ENCODE data around the gene TEKTIP1. TPM values are rescaled to one million over a fixed set of nuclear protein-coding genes. Genes with fewer than 3 reads are reported as not detected.

The TEKTIP1 gene
- polyA plus RNA-seq, 1 experiment: not detected

DNA sequence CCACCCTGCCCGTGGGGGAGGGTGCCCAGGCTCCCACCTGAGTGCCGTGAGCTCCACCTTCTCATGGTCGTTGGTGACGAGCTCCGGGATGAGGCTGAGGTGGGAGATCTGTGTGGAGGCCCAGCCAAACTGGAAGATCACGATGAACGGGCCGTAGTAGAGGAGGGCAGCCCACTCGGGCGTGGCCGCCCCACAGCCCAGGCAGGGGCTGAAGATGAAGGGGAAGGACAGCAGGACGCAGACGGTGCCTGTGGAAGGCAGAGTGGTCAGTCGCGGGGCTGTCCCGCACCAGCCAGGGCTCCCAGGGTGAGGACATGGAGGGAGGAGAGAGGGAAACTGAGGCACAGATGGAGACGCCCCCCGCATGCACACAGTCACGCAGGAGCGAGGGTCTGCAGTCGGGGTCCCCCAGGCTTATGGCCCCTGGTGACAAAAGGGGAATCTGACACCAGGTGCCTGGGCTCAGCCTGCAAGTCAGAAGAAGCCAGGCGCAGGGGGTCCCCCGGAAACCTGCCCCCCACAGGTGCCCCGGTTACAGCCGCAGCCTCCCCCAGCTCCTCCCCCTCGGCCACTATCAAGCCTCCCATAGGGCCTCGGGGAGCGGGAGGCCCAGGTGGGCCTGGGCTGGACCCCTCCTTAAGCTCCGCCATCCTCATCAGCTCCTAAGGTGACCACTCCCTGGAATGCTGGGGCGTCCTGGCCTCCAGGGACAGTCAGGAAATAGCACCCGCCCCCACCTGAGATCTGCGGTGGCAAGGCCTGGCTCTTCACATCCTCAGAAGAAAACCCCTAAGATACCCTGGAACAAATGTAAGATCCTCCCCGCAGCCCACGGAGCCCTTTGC, 12.2 kb downstream of the TEKTIP1 start:
- no peaks in the 10 kb centered on the region for H3K27me3 ChIP-seq (ENCODE audit: control insufficient read depth, insufficient read depth, low read length)
- no peak overlapping the region for H3K4me3 ChIP-seq (ENCODE audit: low read depth, low read length)
- H3K36me3 ChIP-seq (ENCODE audit: control insufficient read depth, insufficient read depth, low read length): peaks cover 12% of the 10 kb centered on the region; the same call in 1 of the 2 replicates
- no peak for DNase-seq (ENCODE audit: low read depth)
- TF ChIP-seq CTCF (IDR thresholded peaks at IDR 0.05; ENCODE audit: insufficient read depth, low read depth, low read length): no peak
- POLR2A ChIA-PET: no interaction called here
- CTCF ChIA-PET: no interaction called here

GRCh38 chr19:3551792-3552095, 12.8 kb downstream of the TEKTIP1 start:
- DNase-seq (ENCODE audit: low read depth): no peak
- no peak for TF ChIP-seq CTCF (IDR thresholded peaks at IDR 0.05; ENCODE audit: insufficient read depth, low read depth, low read length)
- POLR2A ChIA-PET: no interaction called here
- H3K27me3 ChIP-seq (ENCODE audit: control insufficient read depth, insufficient read depth, low read length): no peaks in the 10 kb centered on the region
- H3K4me3 ChIP-seq (ENCODE audit: low read depth, low read length): no peak overlapping the region
- CTCF ChIA-PET: no interaction called here
- peaks cover 11% of the 10 kb centered on the region; the same call in 1 of the 2 replicates for H3K36me3 ChIP-seq (ENCODE audit: control insufficient read depth, insufficient read depth, low read length)

DNA sequence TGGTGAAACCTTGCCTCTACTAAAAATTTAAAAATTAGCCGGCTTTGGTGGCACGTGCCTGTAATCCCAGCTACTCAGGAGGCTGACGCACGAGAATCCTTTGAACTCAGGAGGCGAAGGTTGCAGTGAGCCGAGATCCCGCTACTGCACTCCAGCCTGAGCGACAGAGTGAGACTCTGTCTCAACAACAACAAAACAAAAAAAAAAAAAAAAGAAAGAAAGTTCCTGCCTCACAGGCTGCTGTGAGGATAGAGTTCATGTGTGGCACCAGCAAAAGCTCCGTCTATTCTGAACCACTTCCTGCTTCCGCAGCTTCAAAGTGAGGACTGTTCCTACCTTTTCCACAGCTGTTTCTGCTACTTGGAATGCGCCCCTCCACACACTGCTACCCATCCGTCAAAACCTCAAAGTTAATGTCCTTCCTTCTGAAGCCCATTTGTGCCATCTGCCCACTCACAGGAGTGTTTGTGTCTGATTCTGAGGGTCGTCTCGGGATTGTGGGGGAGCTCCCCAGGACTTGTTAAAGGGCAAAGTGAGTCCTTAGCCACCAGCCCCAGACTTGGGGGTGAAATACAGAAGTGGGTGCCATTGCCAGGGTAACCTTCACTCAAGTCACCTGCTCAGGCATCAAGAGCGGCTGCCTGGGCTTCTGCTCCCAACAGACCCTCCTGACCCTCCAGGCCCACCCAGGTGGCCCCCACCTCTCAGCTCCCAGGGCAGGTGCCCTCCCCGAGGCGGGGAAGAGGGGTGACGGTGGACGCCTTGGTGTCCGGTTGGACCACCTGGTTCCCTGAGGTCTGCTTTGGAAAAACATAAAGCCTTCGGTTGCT, 15.5 kb downstream of the TEKTIP1 start:
- POLR2A ChIA-PET: no interaction called here
- TF ChIP-seq CTCF (IDR thresholded peaks at IDR 0.05; ENCODE audit: insufficient read depth, low read depth, low read length): no peak
- H3K27me3 ChIP-seq (ENCODE audit: control insufficient read depth, insufficient read depth, low read length): no peaks in the 10 kb centered on the region
- H3K36me3 ChIP-seq (ENCODE audit: control insufficient read depth, insufficient read depth, low read length): peaks cover 2% of the 10 kb centered on the region; the same call in 1 of the 2 replicates
- DNase-seq (ENCODE audit: low read depth): no peak
- CTCF ChIA-PET: interaction anchor here (0.8 to 5.8 kb wide), 3 partner anchors 8 to 153 kb away, joined by 3 to 57 read pairs (median 3); no protein-coding TSS in a partner anchor
- H3K4me3 ChIP-seq (ENCODE audit: low read depth, low read length): no peak overlapping the region

DNA sequence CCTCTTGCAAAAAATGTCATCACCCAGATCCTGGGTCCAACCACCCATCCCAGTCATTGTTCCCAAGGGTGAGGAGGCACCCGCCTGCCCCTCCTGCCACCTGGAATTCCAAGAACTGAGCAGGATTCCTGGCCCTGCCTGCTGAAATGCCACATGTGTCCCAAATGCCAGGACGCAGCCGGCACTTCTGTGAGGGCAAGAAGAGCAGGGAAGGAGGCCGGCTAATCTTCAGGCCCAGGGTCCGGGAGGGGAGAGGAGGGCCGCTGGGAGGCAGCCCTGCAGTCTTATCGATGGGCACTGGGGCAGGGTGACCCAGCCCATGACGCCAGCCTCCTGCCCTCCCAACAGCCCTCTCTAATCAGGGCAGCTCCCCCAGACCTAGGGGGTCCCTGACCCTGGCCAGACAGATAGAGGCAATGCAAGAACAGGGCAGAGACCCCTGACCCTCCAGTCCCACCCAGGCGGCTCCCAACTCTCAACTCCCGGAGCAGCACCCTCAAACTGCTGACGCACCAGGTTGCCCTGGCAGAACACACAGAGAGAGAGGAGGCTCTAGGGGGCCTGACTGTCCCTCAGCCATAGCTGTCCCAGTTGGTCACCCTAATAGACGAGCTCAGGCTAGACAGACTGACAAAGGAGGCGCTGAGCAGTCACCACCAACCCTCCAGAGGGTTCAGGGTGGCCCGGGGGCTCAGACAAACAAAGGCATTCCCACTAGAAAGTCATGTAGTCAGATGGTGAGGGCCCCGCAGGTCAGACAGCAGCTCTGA, 16.9 kb downstream of the TEKTIP1 start:
- TF ChIP-seq CTCF (IDR thresholded peaks at IDR 0.05; ENCODE audit: insufficient read depth, low read depth, low read length): no peak
- ChIA-PET POLR2A (no interaction called here), CTCF (interaction anchor here (5.8 kb wide), 1 partner anchor 9 kb away, joined by 57 read pairs; no protein-coding TSS in a partner anchor)
- DNase-seq (ENCODE audit: low read depth): no peak
- Histone ChIP-seq H3K4me3 (ENCODE audit: low read depth, low read length) (peak overlapping the region; percentile 72), H3K27me3 (ENCODE audit: control insufficient read depth, insufficient read depth, low read length) (no peaks in the 10 kb centered on the region), H3K36me3 (ENCODE audit: control insufficient read depth, insufficient read depth, low read length) (no peaks in the 10 kb centered on the region; the same call in 1 of the 2 replicates)
